Smooth muscle cell (in vitro differentiated cells): Measurements from ENCODE around the gene SLC8A3. TPM values are rescaled to one million over a fixed set of nuclear protein-coding genes. Genes with fewer than 3 reads are reported as not detected.

Experiments
- DNase-seq: peaks from one replicate; lab custom pipeline; 2025; ENCODE audit not compliant: unreplicated experiment; lab: John Stamatoyannopoulos, UW
- H2AFZ ChIP-seq: fragments of 200-600 bp; sonication (generic); 2 replicates; pipeline ENCODE4 v1.6.0; 2016; ENCODE audit warnings: antibody characterized with exemption, low read depth, mild to moderate bottlenecking
- H3F3A ChIP-seq: fragments of 200-600 bp; sonication (generic); 2 replicates; pipeline ENCODE4 v1.6.0; 2017; ENCODE audit warnings: antibody characterized with exemption, low read depth
- H3K27ac ChIP-seq: fragments of 200-600 bp; sonication (generic); 2 replicates; pipeline ENCODE4 v1.5.1; 2016; ENCODE audit warnings: low read depth, mild to moderate bottlenecking
- H3K27me3 ChIP-seq: fragments of 200-600 bp; sonication (generic); 2 replicates; pipeline ENCODE4 v1.6.1; 2016; ENCODE audit warnings: low read depth, mild to moderate bottlenecking
- H3K36me3 ChIP-seq: fragments of 200-600 bp; sonication (generic); 2 replicates; pipeline ENCODE4 v1.5.1; 2016; ENCODE audit warnings: low read depth
- H3K4me1 ChIP-seq: fragments of 200-600 bp; sonication (generic); 2 replicates; pipeline ENCODE4 v1.5.1; 2016; ENCODE audit warnings: low read depth
- H3K4me2 ChIP-seq: fragments of 200-600 bp; sonication (generic); 2 replicates; pipeline ENCODE4 v1.6.0; 2016; ENCODE audit warnings: mild to moderate bottlenecking
- H3K4me3 ChIP-seq: fragments of 200-600 bp; sonication (generic); 2 replicates; pipeline ENCODE4 v1.5.1; 2016; ENCODE audit warnings: mild to moderate bottlenecking
- H3K79me2 ChIP-seq: fragments of 200-600 bp; sonication (generic); 2 replicates; pipeline ENCODE4 v1.6.0; 2016; ENCODE audit warnings: low read depth, mild to moderate bottlenecking
- H3K9ac ChIP-seq: fragments of 200-600 bp; sonication (generic); 2 replicates; pipeline ENCODE4 v1.6.0; 2016; ENCODE audit warnings: low read depth
- H3K9me3 ChIP-seq: fragments of 200-600 bp; sonication (generic); replicated peaks from 2 replicates; pipeline ENCODE4 v1.5.1; 2016; ENCODE audit warnings: low read depth
- H4K20me1 ChIP-seq: fragments of 200-600 bp; sonication (generic); 2 replicates; pipeline ENCODE4 v1.6.0; 2016; ENCODE audit warnings: low read depth
- WGBS: methylation state at CpG from one replicate; pipeline ENCODE4 v1.1.7; 2016; ENCODE audit warnings: low lambda C conversion rate; 5-methylcytosine and 5-hydroxymethylcytosine counted together
- polyA plus RNA-seq: library from polyadenylated mRNA; unstranded; fragments of >200 nt; fragmentation: Nextera tagmentation; extraction: Ambion mirVana; gene quantifications from 2 replicates; pipeline ENCODE4 v1.2.1, GENCODE V29; 2016
- total RNA-seq: library from RNA; depleted of rRNA; stranded (reverse); fragments of >200 nt; gene quantifications from 2 replicates; pipeline ENCODE4 v1.2.3, GENCODE V29; 2014
- TF ChIP-seq, protein P1 (sequence below): fragments of 200-600 bp; sonication (generic); IDR thresholded peaks from 2 replicates; pipeline ENCODE4 v1.5.1; 2017; ENCODE audit warnings: borderline replicate concordance, mild to moderate bottlenecking, antibody characterized with exemption; ENCODE audit not compliant: insufficient read depth, poor library complexity, severe bottlenecking

SLC8A3 gene
- total and polyA plus RNA-seq, 2 experiments from 2014 or later: not detected

DNA sequence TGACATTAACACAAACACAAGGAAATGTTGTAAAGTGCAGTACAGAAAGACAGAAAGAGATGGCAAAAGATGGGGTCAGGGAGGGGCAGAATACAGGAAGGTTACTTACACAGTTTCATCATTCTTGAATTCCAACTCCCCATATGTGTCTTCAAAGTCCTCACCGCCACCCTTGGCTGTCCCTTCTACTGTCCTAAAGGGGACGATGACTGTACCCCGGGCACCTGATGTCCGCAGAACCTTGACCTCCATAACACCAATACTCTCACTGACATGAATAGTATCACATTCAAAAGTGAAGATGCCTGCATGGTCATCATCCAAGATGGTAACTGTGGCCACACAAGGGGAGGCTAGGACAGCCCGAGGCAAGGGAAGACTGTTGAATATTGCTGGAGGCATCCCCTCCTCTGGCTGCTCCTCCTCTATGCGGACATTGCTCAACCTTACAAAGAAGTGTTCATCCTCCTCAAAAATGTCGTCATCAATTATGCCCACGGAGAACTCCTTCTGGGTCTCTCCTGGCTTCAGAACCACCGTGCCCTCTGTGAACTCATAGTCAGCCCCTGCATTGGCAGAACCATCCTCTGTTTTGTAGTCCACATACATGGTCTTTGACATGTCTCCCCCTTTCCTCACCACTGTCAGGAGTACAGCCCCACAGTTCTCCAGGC, 22.1 kb downstream of the SLC8A3 start:
- Histone ChIP-seq H3F3A (no peaks in the 10 kb centered on the region), H3K4me3 (no peak overlapping the region), H3K9ac (no peak overlapping the region), H4K20me1 (no peaks in the 10 kb centered on the region), H3K79me2 (no peaks in the 10 kb centered on the region), H3K27ac (no peak overlapping the region), H3K4me2 (no peak overlapping the region), H3K27me3 (peaks cover 14% of the 10 kb centered on the region), H2AFZ (no peak overlapping the region), H3K4me1 (no peaks in the 10 kb centered on the region), H3K36me3 (no peaks in the 10 kb centered on the region), H3K9me3 (no peaks in the 10 kb centered on the region)
- DNase-seq: no peak
- TF ChIP-seq, protein P1, sequence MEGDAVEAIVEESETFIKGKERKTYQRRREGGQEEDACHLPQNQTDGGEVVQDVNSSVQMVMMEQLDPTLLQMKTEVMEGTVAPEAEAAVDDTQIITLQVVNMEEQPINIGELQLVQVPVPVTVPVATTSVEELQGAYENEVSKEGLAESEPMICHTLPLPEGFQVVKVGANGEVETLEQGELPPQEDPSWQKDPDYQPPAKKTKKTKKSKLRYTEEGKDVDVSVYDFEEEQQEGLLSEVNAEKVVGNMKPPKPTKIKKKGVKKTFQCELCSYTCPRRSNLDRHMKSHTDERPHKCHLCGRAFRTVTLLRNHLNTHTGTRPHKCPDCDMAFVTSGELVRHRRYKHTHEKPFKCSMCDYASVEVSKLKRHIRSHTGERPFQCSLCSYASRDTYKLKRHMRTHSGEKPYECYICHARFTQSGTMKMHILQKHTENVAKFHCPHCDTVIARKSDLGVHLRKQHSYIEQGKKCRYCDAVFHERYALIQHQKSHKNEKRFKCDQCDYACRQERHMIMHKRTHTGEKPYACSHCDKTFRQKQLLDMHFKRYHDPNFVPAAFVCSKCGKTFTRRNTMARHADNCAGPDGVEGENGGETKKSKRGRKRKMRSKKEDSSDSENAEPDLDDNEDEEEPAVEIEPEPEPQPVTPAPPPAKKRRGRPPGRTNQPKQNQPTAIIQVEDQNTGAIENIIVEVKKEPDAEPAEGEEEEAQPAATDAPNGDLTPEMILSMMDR: no peak
- 87% methylated on average over 9 of the region's 9 CpGs for WGBS

DNA sequence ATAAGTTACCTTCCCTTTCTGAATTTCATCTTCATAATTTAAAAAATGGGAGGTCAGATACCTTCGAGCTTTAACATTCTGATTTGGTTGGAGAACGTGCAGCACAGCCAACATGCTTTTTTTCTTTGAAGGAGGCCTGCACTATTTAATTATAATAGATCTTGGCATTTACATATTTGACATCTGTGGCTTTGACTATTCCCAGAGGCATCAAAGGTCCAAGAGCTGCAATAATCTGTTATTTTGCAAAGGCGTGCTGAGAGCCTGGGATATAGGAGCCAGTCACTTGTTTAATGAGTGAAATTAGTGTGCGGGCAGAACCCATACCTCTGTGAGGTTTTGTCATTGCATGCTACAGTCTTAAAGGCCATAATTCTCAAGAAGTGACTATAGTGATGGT, 26.4 kb downstream of the SLC8A3 start:
- Histone ChIP-seq H3K4me1 (no peaks in the 10 kb centered on the region), H3K27ac (no peak overlapping the region), H3K4me2 (no peak overlapping the region), H3K9ac (no peak overlapping the region), H3K4me3 (no peak overlapping the region), H3K36me3 (no peaks in the 10 kb centered on the region), H3K79me2 (no peaks in the 10 kb centered on the region), H3K9me3 (no peaks in the 10 kb centered on the region), H4K20me1 (no peaks in the 10 kb centered on the region), H3F3A (no peaks in the 10 kb centered on the region), H2AFZ (no peak overlapping the region), H3K27me3 (peaks cover 11% of the 10 kb centered on the region)
- 84% methylated on average over 4 of the region's 4 CpGs for WGBS
- no peak for DNase-seq
- TF ChIP-seq, protein P1: no peak

DNA sequence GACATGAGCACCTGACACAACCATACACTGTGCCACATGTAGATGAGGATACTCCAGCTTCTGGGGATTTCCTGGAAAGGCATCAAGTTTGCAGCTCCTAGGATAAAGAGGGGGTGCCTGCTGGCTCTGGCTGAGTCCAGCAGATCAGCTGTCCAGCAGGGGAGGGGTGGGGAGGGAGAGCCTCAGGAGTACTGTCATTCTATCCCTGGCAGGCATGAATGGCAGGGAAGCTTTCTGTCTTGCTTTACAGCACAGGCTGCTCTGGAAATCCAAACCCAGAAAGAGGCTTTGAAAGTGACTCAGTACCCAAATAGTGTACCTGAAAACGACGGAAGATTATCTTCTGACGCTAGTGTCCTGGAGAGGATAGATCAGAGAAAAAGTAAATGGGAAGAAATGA, 32.2 kb downstream of the SLC8A3 start:
- no peaks in the 10 kb centered on the region for H3K36me3 ChIP-seq
- TF ChIP-seq, protein P1: no peak
- H3K27ac ChIP-seq: no peak overlapping the region
- no peaks in the 10 kb centered on the region for H4K20me1 ChIP-seq
- H3K79me2 ChIP-seq: no peaks in the 10 kb centered on the region
- H2AFZ ChIP-seq: no peak overlapping the region
- no peak overlapping the region for H3K9ac ChIP-seq
- H3K27me3 ChIP-seq: no peaks in the 10 kb centered on the region
- H3K4me1 ChIP-seq: no peaks in the 10 kb centered on the region
- no peaks in the 10 kb centered on the region for H3F3A ChIP-seq
- H3K9me3 ChIP-seq: no peaks in the 10 kb centered on the region
- no peak overlapping the region for H3K4me2 ChIP-seq
- no peak for DNase-seq
- WGBS: 84% methylated on average over 3 of the region's 3 CpGs
- no peak overlapping the region for H3K4me3 ChIP-seq

DNA sequence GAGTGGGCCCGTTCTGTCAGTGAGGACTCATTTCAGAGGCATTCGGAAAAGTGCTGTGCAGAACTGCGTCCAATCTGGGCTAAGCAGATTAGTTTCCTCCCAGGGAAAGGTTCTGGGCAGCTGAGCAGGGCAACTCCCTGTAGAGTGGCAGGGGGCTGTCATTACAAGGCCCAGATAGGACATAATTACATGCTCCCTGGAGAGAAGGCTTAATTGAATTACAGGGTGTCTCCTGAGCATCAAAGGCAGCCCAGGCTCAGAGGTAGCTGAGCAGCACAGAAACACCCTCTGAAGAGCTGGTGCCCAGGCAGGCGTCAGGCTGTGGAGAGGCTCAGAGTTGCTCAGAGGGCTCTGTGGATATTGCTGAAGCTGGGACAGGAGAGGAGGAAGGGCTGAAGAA, 36.0 kb downstream of the SLC8A3 start:
- WGBS: 43% methylated on average over 4 of the region's 4 CpGs
- Histone ChIP-seq H3K9me3 (no peaks in the 10 kb centered on the region), H3K79me2 (no peaks in the 10 kb centered on the region), H3K4me3 (no peak overlapping the region), H3K4me2 (no peak overlapping the region), H3K36me3 (no peaks in the 10 kb centered on the region), H3K27ac (no peak overlapping the region), H3F3A (no peaks in the 10 kb centered on the region), H3K4me1 (no peaks in the 10 kb centered on the region), H4K20me1 (no peaks in the 10 kb centered on the region), H2AFZ (no peak overlapping the region), H3K27me3 (no peaks in the 10 kb centered on the region), H3K9ac (no peak overlapping the region)
- TF ChIP-seq, protein P1: no peak
- no peak for DNase-seq
